Neural progenitor cell (in vitro differentiated cells): ENCODE data around the gene CDKN2B.

ENCODE experiments used
- CTCF ChIP-seq: fragments of 200-600 bp; sonication (generic); IDR thresholded peaks from 2 replicates; pipeline ENCODE4 v1.5.1; 2017; ENCODE audit warnings: antibody characterized with exemption, mild to moderate bottlenecking
- EZH2 ChIP-seq: fragments of 200-600 bp; sonication (generic); IDR thresholded peaks from 2 replicates; pipeline ENCODE4 v1.6.1; 2017; ENCODE audit warnings: antibody characterized with exemption, mild to moderate bottlenecking, moderate library complexity
- EZH2phosphoT487 ChIP-seq: fragments of 200-600 bp; sonication (generic); IDR thresholded peaks from 2 replicates; pipeline ENCODE4 v1.6.1; 2017; ENCODE audit warnings: antibody characterized with exemption

- TF ChIP-seq CTCF = no peak
- no peak for TF ChIP-seq EZH2
- TF ChIP-seq EZH2phosphoT487 = no peak
Observed at GRCh38 chr9:21994556-21995005, 14.5 kb downstream of the CDKN2B start, which contains the start of gene CDKN2B-AS1.
